Activated CD4-positive, alpha-beta T cell treated with anti-CD3 and anti-CD28 coated beads for 36 hours (primary cell): ENCODE data around the gene STEEP1. TPM values are rescaled to one million over a fixed set of nuclear protein-coding genes. Genes with fewer than 3 reads are reported as not detected.

Source experiments
- total RNA-seq, 2 experiments: library from RNA; stranded (reverse); gene quantifications; one replicate each; pipeline ENCODE4 v1.2.3, GENCODE V29; 2021

Gene STEEP1
- total RNA-seq, 2 experiments from 2014 or later = 21.3 to 21.7 TPM

Other genes starting within 250 kb of the STEEP1 start
- 1 to 10 TPM; 3.6 to 4.8 TPM for gene SLC25A43, start 166.1 kb downstream of the STEEP1 start, total RNA-seq
- gene SLC25A5, start 97.0 kb downstream of the STEEP1 start, total RNA-seq = 100 to 1,000 TPM; 593 to 674 TPM
- gene UBE2A, start 9.2 kb upstream of the STEEP1 start, total RNA-seq = 10 to 100 TPM; 49.2 to 67.9 TPM
- gene NKRF, start 41.0 kb upstream of the STEEP1 start, total RNA-seq = 10 to 100 TPM; 23.8 to 25.0 TPM
- gene SEPTIN6, start 127.8 kb upstream of the STEEP1 start, total RNA-seq = 100 to 1,000 TPM; 183 to 233 TPM
- under 1 TPM; 0.11 to 0.30 TPM for gene SOWAHD, start 193.2 kb upstream of the STEEP1 start, total RNA-seq
- gene RPL39, start 226.2 kb upstream of the STEEP1 start, total RNA-seq = 1,000 to 10,000 TPM; 1,382 to 2,556 TPM